ENCODE data around the gene GRK5. TPM values are rescaled to one million over a fixed set of nuclear protein-coding genes. Genes with fewer than 3 reads are reported as not detected.
A peak's percentile ranks its signal among the peaks of the same experiment; 100 is the strongest.

The GRK5 gene
- total RNA-seq, 1 donor from 2014 or later, result 77.6 TPM

DNA sequence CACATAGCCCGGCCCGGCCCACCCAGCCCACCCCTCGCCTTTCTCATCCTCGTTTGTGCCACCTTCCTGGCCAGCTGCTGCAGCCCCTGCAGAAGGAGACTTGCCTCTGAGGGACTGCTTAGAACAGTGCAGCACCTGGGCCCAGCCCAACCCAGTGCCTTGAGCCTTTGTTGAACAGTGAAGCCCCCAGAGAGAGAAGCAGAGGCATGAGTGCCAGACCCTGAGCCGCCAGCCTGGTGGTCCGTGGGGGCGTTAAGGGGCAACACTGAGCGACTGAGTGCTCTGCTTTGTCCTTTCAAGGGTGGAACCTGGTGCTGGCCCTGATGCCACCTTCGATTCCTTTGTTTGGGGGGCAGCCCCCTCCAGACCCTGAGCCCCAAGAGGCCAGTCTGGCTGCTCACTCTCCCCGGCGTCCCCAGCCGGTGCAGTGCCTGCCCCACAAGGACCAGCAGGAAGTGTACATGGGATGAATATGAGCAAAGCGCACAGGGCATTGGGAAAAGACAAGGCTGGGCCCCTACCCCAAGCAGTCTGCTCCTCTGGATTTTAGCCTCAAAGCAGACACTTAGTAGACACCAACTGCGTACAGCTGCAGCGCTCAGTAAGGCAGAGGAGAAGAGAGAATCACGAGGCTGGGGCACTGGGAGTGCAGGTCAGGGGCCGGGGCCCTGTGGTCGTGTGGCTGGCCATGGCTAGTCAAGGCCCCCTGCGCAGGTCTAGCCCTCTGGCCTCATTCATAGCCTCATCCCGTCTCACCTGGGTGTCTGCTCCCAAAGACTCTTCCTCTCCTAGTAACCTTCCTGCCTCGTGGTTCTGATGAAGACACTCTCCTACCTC, 239.3 kb downstream of the GRK5 start:
- Mint-ChIP-seq H3K36me3 (ENCODE audit: unreplicated experiment) (peaks cover 5% of the 10 kb centered on the region), H3K27ac (ENCODE audit: unreplicated experiment) (peak overlapping the region; percentile 12), H3K9me3 (ENCODE audit: unreplicated experiment) (peaks cover 21% of the 10 kb centered on the region), H3K4me3 (ENCODE audit: unreplicated experiment) (peak overlapping the region; percentile 28), H3K4me1 (ENCODE audit: low read depth, unreplicated experiment) (peaks cover 27% of the 10 kb centered on the region), H3K27me3 (ENCODE audit: unreplicated experiment) (peaks cover 4% of the 10 kb centered on the region)
- no peak for DNase-seq
- TF ChIP-seq, protein P1, sequence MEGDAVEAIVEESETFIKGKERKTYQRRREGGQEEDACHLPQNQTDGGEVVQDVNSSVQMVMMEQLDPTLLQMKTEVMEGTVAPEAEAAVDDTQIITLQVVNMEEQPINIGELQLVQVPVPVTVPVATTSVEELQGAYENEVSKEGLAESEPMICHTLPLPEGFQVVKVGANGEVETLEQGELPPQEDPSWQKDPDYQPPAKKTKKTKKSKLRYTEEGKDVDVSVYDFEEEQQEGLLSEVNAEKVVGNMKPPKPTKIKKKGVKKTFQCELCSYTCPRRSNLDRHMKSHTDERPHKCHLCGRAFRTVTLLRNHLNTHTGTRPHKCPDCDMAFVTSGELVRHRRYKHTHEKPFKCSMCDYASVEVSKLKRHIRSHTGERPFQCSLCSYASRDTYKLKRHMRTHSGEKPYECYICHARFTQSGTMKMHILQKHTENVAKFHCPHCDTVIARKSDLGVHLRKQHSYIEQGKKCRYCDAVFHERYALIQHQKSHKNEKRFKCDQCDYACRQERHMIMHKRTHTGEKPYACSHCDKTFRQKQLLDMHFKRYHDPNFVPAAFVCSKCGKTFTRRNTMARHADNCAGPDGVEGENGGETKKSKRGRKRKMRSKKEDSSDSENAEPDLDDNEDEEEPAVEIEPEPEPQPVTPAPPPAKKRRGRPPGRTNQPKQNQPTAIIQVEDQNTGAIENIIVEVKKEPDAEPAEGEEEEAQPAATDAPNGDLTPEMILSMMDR (IDR thresholded peaks at IDR 0.05; ENCODE audit: partially characterized antibody, unreplicated experiment), result no peak

DNA sequence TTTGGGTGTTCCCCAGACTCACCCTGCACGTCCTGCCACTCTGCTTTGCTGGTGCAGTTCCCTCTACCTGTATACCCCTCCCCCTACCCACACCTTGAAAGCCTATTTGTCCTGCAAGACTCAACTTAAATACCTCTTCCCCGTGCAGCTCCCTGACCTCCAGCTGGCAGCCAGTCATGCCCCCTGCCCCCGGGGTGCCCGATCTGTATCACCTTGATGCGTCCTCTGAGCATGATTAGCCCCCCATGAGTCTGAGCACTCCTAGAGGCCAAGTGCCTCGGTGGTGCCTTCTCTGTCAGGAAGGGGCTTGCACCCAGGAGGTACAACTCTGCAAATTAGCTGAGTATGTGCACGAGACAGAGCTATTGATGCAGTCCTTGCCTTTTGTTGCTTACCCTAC, 240.1 kb downstream of the GRK5 start:
- H3K27me3 Mint-ChIP-seq (ENCODE audit: unreplicated experiment), result peaks cover 4% of the 10 kb centered on the region
- no peak for DNase-seq
- peaks cover 21% of the 10 kb centered on the region for H3K9me3 Mint-ChIP-seq (ENCODE audit: unreplicated experiment)
- H3K4me1 Mint-ChIP-seq (ENCODE audit: low read depth, unreplicated experiment), result peaks cover 27% of the 10 kb centered on the region
- H3K4me3 Mint-ChIP-seq (ENCODE audit: unreplicated experiment), result no peak overlapping the region
- no peak overlapping the region for H3K27ac Mint-ChIP-seq (ENCODE audit: unreplicated experiment)
- TF ChIP-seq, protein P1 (IDR thresholded peaks at IDR 0.05; ENCODE audit: partially characterized antibody, unreplicated experiment), result no peak
- peaks cover 5% of the 10 kb centered on the region for H3K36me3 Mint-ChIP-seq (ENCODE audit: unreplicated experiment)

DNA sequence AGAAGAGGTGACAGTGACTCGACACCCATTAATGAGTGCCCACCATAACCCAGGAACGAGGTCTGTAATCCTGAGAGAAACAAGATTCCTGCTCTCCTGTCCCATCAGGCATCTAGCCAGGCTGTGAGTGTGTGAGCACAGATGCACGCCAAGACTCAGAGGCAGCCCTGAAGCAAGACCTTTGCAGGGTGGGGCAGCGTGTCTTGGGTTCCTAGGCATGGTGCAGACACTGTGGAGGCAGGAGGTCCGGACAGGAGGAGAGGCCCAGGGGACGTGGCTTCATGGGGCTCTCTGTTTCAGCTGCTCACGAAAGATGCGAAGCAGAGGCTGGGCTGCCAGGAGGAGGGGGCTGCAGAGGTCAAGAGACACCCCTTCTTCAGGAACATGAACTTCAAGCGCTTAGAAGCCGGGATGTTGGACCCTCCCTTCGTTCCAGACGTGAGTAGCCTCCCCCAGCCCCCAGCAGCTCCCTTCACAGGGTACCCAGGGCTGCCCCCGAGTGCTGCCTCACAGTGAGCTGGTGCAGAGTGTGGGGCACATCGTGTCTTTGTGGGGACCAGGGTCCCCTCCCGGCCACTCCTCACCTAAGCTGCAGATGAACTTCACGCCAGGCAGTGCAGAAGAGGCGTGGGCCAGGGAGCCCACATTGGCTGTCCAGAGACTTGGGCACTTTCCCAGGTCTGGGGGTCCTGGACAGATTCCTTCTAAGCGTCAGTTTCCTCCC, 240.6 kb downstream of the GRK5 start:
- peaks cover 3% of the 10 kb centered on the region for H3K36me3 Mint-ChIP-seq (ENCODE audit: unreplicated experiment)
- no peak for DNase-seq
- H3K27ac Mint-ChIP-seq (ENCODE audit: unreplicated experiment), result no peak overlapping the region
- H3K4me3 Mint-ChIP-seq (ENCODE audit: unreplicated experiment), result no peak overlapping the region
- H3K4me1 Mint-ChIP-seq (ENCODE audit: low read depth, unreplicated experiment), result peaks cover 22% of the 10 kb centered on the region
- H3K9me3 Mint-ChIP-seq (ENCODE audit: unreplicated experiment), result peaks cover 17% of the 10 kb centered on the region
- H3K27me3 Mint-ChIP-seq (ENCODE audit: unreplicated experiment), result peaks cover 4% of the 10 kb centered on the region
- TF ChIP-seq, protein P1 (IDR thresholded peaks at IDR 0.05; ENCODE audit: partially characterized antibody, unreplicated experiment), result no peak

DNA sequence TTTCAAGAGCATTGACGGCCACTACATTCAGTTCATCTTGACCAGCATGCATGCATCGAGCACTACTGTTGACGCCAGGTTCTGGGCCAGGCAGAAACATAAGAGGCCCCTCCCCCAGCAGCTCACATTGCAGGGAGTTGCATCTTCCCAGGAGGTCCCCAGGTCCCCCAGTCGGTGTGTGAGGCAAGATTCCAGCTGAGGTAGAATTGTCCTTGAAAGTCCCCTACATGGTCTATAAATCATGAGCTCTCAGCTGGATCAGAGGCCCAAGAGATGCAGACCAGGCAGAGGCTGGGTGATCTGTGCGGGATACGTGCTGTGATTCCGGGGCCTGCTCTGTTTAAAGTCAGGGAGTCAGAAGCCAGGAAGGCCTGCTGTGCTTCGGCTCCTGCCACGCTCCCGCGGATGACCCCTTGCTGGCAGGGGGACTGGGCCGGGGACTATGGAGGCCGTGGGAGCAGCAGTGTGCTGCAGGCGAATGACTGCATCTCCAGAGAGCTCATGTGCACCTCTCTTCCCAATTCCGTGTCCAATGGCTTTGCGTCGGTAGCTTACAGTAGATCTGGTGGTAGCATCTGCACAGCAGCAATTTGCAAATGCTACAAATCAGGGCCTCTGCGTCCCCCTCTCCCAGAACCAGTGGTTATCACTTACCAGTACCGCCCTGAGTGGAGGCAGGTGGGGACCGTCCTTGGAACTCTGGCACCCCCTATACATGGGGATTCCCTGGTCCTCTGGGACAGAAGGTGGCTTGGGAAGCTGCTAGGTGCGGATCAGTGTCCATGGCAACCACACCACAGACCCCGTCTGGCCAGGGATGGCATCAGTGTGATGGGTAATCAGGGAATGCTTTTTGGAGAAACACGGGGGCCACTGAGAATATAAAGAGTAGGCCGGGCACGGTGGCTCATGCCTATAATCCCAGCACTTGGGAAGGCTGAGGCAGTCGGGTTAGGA, 241.5 kb downstream of the GRK5 start:
- DNase-seq, result no peak
- Mint-ChIP-seq H3K36me3 (ENCODE audit: unreplicated experiment) (no peaks in the 10 kb centered on the region), H3K9me3 (ENCODE audit: unreplicated experiment) (peaks cover 16% of the 10 kb centered on the region), H3K4me3 (ENCODE audit: unreplicated experiment) (no peak overlapping the region), H3K4me1 (ENCODE audit: low read depth, unreplicated experiment) (peaks cover 18% of the 10 kb centered on the region), H3K27me3 (ENCODE audit: unreplicated experiment) (peaks cover 5% of the 10 kb centered on the region), H3K27ac (ENCODE audit: unreplicated experiment) (no peak overlapping the region)
- TF ChIP-seq, protein P1 (IDR thresholded peaks at IDR 0.05; ENCODE audit: partially characterized antibody, unreplicated experiment), result no peak

Data from glutamatergic neuron (in vitro differentiated cells).